IPS DF 4.7 (cell line): Measurements from ENCODE around the gene HMGCS2.

ENCODE experiments used
- DNase-seq: peaks from one replicate; pipeline ENCODE4 v3.0.0-alpha.2; 2013; ENCODE audit warnings: low spot score; ENCODE audit errors: extremely low read depth

The HMGCS2 gene

DNA sequence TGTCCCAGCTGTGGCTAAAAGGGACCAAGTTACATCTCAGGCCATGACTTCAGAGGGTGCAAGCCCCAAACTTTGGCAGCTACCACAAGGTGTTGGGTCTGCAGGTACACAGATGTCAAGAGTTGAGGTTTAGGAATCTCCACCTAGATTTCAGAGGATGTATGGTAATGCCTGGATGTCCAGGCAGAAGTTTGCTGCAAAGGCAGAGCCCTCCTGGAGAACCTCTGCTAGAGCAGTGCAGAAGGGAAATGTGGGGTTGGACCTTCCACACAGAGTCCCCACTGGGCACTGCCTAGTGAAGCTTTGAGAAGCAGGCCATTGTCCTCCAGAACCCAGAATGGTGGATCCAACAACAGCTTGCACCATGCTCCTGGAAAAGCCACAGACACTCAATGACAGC, 67.0 kb downstream of the HMGCS2 start:
- DNase-seq, result no peak

GRCh38 chr1:119700326-119700725, 68.4 kb downstream of the HMGCS2 start:
- no peak for DNase-seq
